CD4-positive, alpha-beta T cell (primary cell): ENCODE results near the gene NAA50. TPM values are rescaled to one million over a fixed set of nuclear protein-coding genes. Genes with fewer than 3 reads are reported as not detected.

Experiments
- ATAC-seq: fragments of 200-7000 bp; cut with Tn5 transposase; one replicate; pipeline ENCODE4 v1.10.0; 2022; ENCODE audit warnings: mild to moderate bottlenecking; ENCODE audit not compliant: poor library complexity
- CTCF ChIA-PET: fragments of 350-600 bp; sonication (Branson Sonifier 250); formaldehyde crosslinking; loops from one replicate; lab custom pipeline; 2021; ENCODE audit warnings: antibody characterized with exemption, inconsistent platforms; lab: Charles Lee
- POLR2A ChIA-PET: fragments of 350-600 bp; sonication (Branson Sonifier 250); formaldehyde crosslinking; loops from one replicate; lab custom pipeline; 2021; ENCODE audit warnings: antibody characterized with exemption, inconsistent platforms; lab: Charles Lee
- DNase-seq, 14 experiments: peaks; one replicate each; pipeline ENCODE4 v3.0.0-alpha.2; 2013 to 2020; ENCODE audit warnings: mixed read lengths in 2 of 14
- H3K27ac ChIP-seq, 2 donors: one replicate each; pipeline versions ENCODE4 v1.5.1 to v1.7.0; 2013; ENCODE audit warnings: low read length in 2 of 2, low read depth in 1 of 2, mild to moderate bottlenecking in 1 of 2
- H3K27me3 ChIP-seq, 2 experiments: 1 replicate in 1 of 2; 2 replicates in 1 of 2; pipeline versions ENCODE4 v1.6.1 to v1.7.0; 2013; ENCODE audit warnings: low read length in 2 of 2, control low read depth in 1 of 2, mild to moderate bottlenecking in 1 of 2, moderate library complexity in 1 of 2; ENCODE audit not compliant: insufficient read depth in 2 of 2, control insufficient read depth in 1 of 2
- H3K36me3 ChIP-seq: one replicate; pipeline ENCODE4 v1.6.1; 2013; ENCODE audit warnings: low read length, control low read depth; ENCODE audit not compliant: insufficient read depth
- H3K4me1 ChIP-seq: one replicate; pipeline ENCODE4 v1.6.1; 2013; ENCODE audit warnings: low read length, control low read depth; ENCODE audit not compliant: insufficient read depth
- H3K4me3 ChIP-seq: one replicate; pipeline ENCODE4 v1.5.1; 2013; ENCODE audit warnings: mild to moderate bottlenecking, low read length, moderate library complexity
- H3K9me3 ChIP-seq, 2 experiments: 1 replicate in 1 of 2; 2 replicates in 1 of 2; pipeline versions ENCODE4 v1.6.1 to v1.7.0; 2013; ENCODE audit warnings: low read length in 2 of 2, mild to moderate bottlenecking in 2 of 2, control low read depth in 1 of 2, moderate library complexity in 1 of 2; ENCODE audit not compliant: control insufficient read depth in 1 of 2, insufficient read depth in 1 of 2
- H3K27ac Mint-ChIP-seq: one replicate; pipeline ENCODE4 v1.8.0; 2020; ENCODE audit warnings: mixed read lengths
- H3K27me3 Mint-ChIP-seq: one replicate; pipeline ENCODE4 v1.8.0; 2021; ENCODE audit warnings: mixed read lengths
- H3K36me3 Mint-ChIP-seq: one replicate; pipeline ENCODE4 v1.8.0; 2021; ENCODE audit warnings: low read depth, mixed read lengths
- H3K4me1 Mint-ChIP-seq: one replicate; pipeline ENCODE4 v1.8.0; 2021; ENCODE audit warnings: low read depth, mixed read lengths
- H3K4me3 Mint-ChIP-seq: one replicate; pipeline ENCODE4 v1.8.0; 2020; ENCODE audit warnings: mild to moderate bottlenecking, mixed read lengths
- H3K9me3 Mint-ChIP-seq: one replicate; pipeline ENCODE4 v1.8.0; 2020; ENCODE audit warnings: mixed read lengths
- intact Hi-C, 2 experiments: fragments of 100-400 bp; cut with DNase I in 1 of 2; cut with micrococcal nuclease in 1 of 2; formaldehyde crosslinking; loops; one replicate each; pipeline versions ENCODE4 v1.15.1 to v1.9.0; 2023 to 2025; cut with DNase I, micrococcal nuclease
- total RNA-seq, 174 experiments: library from RNA in 2 of 174; stranded (reverse) in 2 of 174; gene quantifications; one replicate each; pipeline ENCODE4 v1.2.3 and lab custom pipeline; 2021 to 2026
- TF ChIP-seq, protein P1 (sequence below): fragments of 200-600 bp; IDR thresholded peaks from one replicate; pipeline ENCODE4 v1.8.0; 2022; ENCODE audit warnings: antibody characterized with exemption, mild to moderate bottlenecking

Gene NAA50
- total RNA-seq, 2 experiments from 2014 or later: 46.6 to 48.0 TPM

DNA sequence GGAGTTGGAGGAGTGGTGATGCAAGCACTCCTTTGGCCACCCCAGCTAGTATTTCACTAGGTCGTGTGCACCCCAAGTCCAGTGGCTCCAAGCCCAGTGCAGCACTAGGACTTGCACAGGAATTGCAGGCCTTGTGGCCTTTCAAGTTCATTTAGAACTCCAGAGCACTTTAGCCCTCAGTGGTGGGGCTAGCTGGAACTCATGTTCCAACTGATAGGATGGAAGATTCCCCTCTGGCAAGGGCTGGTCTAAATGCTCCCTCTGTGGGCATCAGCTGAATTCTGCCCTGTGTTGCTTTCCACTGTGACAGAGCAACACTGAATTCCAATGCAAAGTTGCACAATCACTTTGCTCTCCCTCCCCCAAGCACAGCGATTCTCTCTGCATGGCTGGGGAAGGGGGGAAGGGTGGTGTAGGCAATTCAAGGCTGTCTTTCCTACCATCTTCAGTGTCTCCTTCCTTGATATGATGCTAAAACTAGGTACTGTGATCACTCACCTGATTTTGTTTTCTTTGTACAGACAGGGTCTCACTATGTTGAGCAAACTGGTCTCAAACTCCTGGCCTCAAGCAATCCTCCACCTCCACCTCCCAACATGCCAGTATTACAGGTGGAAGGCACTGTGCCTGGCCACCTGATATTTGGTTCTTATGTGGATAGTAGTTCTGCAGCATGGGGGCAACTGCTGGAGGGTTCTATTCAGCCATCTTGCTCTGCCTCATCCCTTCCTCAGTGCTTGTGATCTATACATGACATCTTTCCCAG is 59.9 kb downstream of the NAA50 start:
- intact Hi-C loops: no loop called here
- H3K27ac Mint-ChIP-seq: no peak overlapping the region
- Histone ChIP-seq H3K27me3 (no peaks in the 10 kb centered on the region), H3K36me3 (peaks cover 15% of the 10 kb centered on the region), H3K9me3 (peaks cover 4 to 9% of the 10 kb centered on the region in 2 experiments), H3K4me3 (no peak overlapping the region), H3K4me1 (no peaks in the 10 kb centered on the region), H3K27ac (no peak overlapping the region)
- CTCF ChIA-PET: interaction anchor here (1.4 kb wide), 1 partner anchor 50 kb away, joined by 3 read pairs; no protein-coding TSS in a partner anchor
- DNase-seq (no peak), ATAC-seq (no peak)
- peaks cover 6% of the 10 kb centered on the region for H3K4me1 Mint-ChIP-seq
- peaks cover 41% of the 10 kb centered on the region for H3K36me3 Mint-ChIP-seq
- POLR2A ChIA-PET: interaction anchor here (0.6 kb wide), 1 partner anchor 398 kb away, joined by 3 read pairs; no protein-coding TSS in a partner anchor
- no peaks in the 10 kb centered on the region for H3K27me3 Mint-ChIP-seq
- TF ChIP-seq, protein P1, sequence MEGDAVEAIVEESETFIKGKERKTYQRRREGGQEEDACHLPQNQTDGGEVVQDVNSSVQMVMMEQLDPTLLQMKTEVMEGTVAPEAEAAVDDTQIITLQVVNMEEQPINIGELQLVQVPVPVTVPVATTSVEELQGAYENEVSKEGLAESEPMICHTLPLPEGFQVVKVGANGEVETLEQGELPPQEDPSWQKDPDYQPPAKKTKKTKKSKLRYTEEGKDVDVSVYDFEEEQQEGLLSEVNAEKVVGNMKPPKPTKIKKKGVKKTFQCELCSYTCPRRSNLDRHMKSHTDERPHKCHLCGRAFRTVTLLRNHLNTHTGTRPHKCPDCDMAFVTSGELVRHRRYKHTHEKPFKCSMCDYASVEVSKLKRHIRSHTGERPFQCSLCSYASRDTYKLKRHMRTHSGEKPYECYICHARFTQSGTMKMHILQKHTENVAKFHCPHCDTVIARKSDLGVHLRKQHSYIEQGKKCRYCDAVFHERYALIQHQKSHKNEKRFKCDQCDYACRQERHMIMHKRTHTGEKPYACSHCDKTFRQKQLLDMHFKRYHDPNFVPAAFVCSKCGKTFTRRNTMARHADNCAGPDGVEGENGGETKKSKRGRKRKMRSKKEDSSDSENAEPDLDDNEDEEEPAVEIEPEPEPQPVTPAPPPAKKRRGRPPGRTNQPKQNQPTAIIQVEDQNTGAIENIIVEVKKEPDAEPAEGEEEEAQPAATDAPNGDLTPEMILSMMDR: no peak
- H3K9me3 Mint-ChIP-seq: peaks cover 5% of the 10 kb centered on the region
- no peak overlapping the region for H3K4me3 Mint-ChIP-seq

DNA sequence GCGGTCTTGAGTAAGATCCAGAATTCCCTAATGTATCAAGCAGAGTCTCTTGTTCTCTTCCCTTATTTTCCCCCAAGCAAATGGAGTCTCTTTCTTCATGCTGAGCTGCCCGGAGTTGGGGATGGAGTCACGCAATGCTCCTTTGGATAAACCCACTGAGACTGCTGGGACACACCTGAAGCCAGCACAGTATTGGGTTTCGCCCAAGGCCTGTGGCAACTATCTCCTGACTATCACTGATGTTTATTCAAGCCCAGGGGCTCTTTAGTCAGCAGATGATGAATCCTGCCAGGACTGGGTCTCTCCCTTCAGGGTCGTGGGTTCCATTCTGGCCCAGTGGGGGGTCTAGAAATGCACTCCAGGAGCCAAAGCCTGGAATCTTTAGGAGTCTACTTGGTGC is 60.9 kb downstream of the NAA50 start:
- CTCF ChIA-PET: interaction anchor here (1.4 kb wide), 1 partner anchor 51 kb away, joined by 3 read pairs; no protein-coding TSS in a partner anchor

DNA sequence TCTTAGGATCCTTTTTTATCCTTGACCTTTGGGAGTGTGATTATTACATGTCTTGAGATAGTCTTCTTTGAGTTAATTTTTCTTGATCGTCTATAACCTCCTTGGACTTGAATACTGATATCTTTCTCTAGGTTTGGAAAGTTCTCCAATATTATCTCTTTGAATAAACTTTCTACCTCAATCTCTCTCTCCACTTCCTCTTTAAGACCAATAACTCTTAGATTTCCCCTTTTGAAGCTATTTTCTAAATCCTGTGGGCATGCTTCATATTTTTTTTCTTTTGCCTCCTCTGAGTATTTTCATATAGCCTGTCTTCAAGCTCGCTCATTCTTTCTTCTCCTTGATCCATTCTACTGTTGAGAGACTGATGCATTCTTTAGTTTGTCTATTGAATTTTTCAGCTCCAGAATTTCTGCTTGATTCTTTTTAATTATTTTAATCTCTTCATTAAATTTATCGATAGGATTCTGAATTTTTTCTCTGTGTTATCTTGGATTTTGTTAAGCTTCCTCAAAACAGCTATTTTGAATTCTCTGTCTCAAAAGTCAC is 61.7 kb downstream of the NAA50 start:
- Mint-ChIP-seq H3K4me3 (no peak overlapping the region), H3K36me3 (peaks cover 52% of the 10 kb centered on the region), H3K27ac (no peak overlapping the region), H3K9me3 (peaks cover 5% of the 10 kb centered on the region), H3K27me3 (no peaks in the 10 kb centered on the region), H3K4me1 (peaks cover 15% of the 10 kb centered on the region)
- POLR2A ChIA-PET: interaction anchor here (0.7 kb wide), 1 partner anchor 12 kb away, joined by 3 read pairs; the partner anchor contains the start of gene USF3
- TF ChIP-seq, protein P1: no peak
- Histone ChIP-seq H3K4me1 (no peaks in the 10 kb centered on the region), H3K36me3 (peaks cover 15% of the 10 kb centered on the region), H3K4me3 (no peak overlapping the region), H3K27ac (no peak overlapping the region), H3K9me3 (peaks cover 4 to 9% of the 10 kb centered on the region in 2 experiments), H3K27me3 (no peaks in the 10 kb centered on the region)
- intact Hi-C loops: no loop called here
- DNase-seq (no peak), ATAC-seq (no peak)
- CTCF ChIA-PET: no interaction called here

More for the DNA sequence above, 60.9 kb downstream of the NAA50 start:
- DNase-seq (no peak), ATAC-seq (no peak)
- POLR2A ChIA-PET: no interaction called here
- Histone ChIP-seq H3K27me3 (no peaks in the 10 kb centered on the region), H3K9me3 (peaks cover 4 to 9% of the 10 kb centered on the region in 2 experiments), H3K4me3 (no peak overlapping the region), H3K27ac (no peak overlapping the region), H3K36me3 (peaks cover 15% of the 10 kb centered on the region), H3K4me1 (no peaks in the 10 kb centered on the region)
- Mint-ChIP-seq H3K4me1 (peaks cover 8% of the 10 kb centered on the region), H3K27ac (no peak overlapping the region), H3K36me3 (peaks cover 46% of the 10 kb centered on the region), H3K27me3 (no peaks in the 10 kb centered on the region), H3K9me3 (peaks cover 5% of the 10 kb centered on the region), H3K4me3 (no peak overlapping the region)
- intact Hi-C loops: no loop called here
- TF ChIP-seq, protein P1: no peak
